ENCODE data around the gene TGM1. TPM values are rescaled to one million over a fixed set of nuclear protein-coding genes. Genes with fewer than 3 reads are reported as not detected.

TGM1 gene
- polyA plus RNA-seq, 1 of the 3 experiments (the other 2 are of a cell fraction) = 2.7 TPM

GRCh38 chr14:24282736-24283135, 19.8 kb upstream of the TGM1 start:
- H3K9ac ChIP-seq = no peak overlapping the region
- no peak overlapping the region for H2AFZ ChIP-seq (ENCODE audit: low read depth)
- peaks cover 0 to 10% of the 10 kb centered on the region in 2 experiments; a peak in 1 of 4 replicates for H3K4me1 ChIP-seq (ENCODE audit: control insufficient read depth in 1 of 2, insufficient read depth in 2 of 2, low read depth in 1 of 2, low read length in 1 of 2)
- no peaks in the 10 kb centered on the region for H3K36me3 ChIP-seq (replicated peaks in 1 of 2; ENCODE audit: control insufficient read depth in 1 of 2, insufficient read depth in 2 of 2, low read length in 1 of 2)
- H3K9me3 ChIP-seq = no peaks in the 10 kb centered on the region
- ChIA-PET CTCF (interaction anchor here (2.0 to 8.9 kb wide), 4 partner anchors 9 to 40 kb away, joined by 10 to 87 read pairs (median 33); partner anchors contain the start of genes CIDEB, DHRS1, NOP9 and TINF2), POLR2A (interaction anchor here (1.2 kb wide), 2 partner anchors 12 to 41 kb away, joined by 4 to 5 read pairs; partner anchors contain the start of genes RABGGTA and TINF2)
- no peaks in the 10 kb centered on the region for H3K27me3 ChIP-seq (ENCODE audit: insufficient read depth)
- no peaks in the 10 kb centered on the region for H4K20me1 ChIP-seq (ENCODE audit: insufficient read depth)
- no peaks in the 10 kb centered on the region for H3K9me2 ChIP-seq
- H3K27ac ChIP-seq (ENCODE audit: low read depth in 2 of 2, low read length in 1 of 2) = no peak overlapping the region
- no peak for DNase-seq
- WGBS (ENCODE audit: low lambda C conversion rate) = 52% methylated on average over 3 of the region's 3 CpGs
- H3K79me2 ChIP-seq (ENCODE audit: insufficient read depth) = no peaks in the 10 kb centered on the region
- H3K4me2 ChIP-seq = no peak overlapping the region
- no peaks in the 10 kb centered on the region for H3F3A ChIP-seq (replicated peaks; ENCODE audit: insufficient read depth)
- TF ChIP-seq RFX5 (IDR thresholded peaks at IDR 0.05; ENCODE audit: low read length) (no peak), TEAD4 (IDR thresholded peaks at IDR 0.05; ENCODE audit: borderline replicate concordance, insufficient read depth) (no peak), GABPA (IDR thresholded peaks at IDR 0.05; ENCODE audit: low read depth) (no peak), EZH2phosphoT487 (IDR thresholded peaks at IDR 0.05; ENCODE audit: borderline replicate concordance, low read depth) (no peak), TCF12 (IDR thresholded peaks at IDR 0.05) (no peak), USF1 (IDR thresholded peaks at IDR 0.05; ENCODE audit: borderline replicate concordance, low read depth) (no peak), USF2 (IDR thresholded peaks at IDR 0.05; ENCODE audit: borderline replicate concordance, low read depth, low read length) (no peak), PBX3 (IDR thresholded peaks at IDR 0.05) (no peak), ELF1 (IDR thresholded peaks at IDR 0.05) (no peak), YY1 (IDR thresholded peaks at IDR 0.05; ENCODE audit: low read depth) (no peak), SMC3 (IDR thresholded peaks at IDR 0.05; ENCODE audit: low read depth, low read length) (no peak), RXRA (IDR thresholded peaks at IDR 0.05; ENCODE audit: borderline replicate concordance, low read depth) (no peak)
- no peak overlapping the region for H3K4me3 ChIP-seq (ENCODE audit: low read depth in 2 of 2, low read length in 1 of 2)

- ChIA-PET POLR2A (no interaction called here), CTCF (interaction anchor here (1.0 to 8.9 kb wide), 6 partner anchors 10 to 150 kb away, joined by 3 to 87 read pairs (median 14); partner anchors contain the start of genes CIDEB, DHRS1, NOP9 and RABGGTA)
- no peak overlapping the region for H3K9ac ChIP-seq
- H3K4me2 ChIP-seq = no peak overlapping the region
- DNase-seq = no peak
- no peak overlapping the region for H3K27ac ChIP-seq (ENCODE audit: low read depth in 2 of 2, low read length in 1 of 2)
- no peaks in the 10 kb centered on the region for H3K9me2 ChIP-seq
- H2AFZ ChIP-seq (ENCODE audit: low read depth) = no peak overlapping the region
- peaks cover 0 to 10% of the 10 kb centered on the region in 2 experiments; a peak in 1 of 4 replicates for H3K4me1 ChIP-seq (ENCODE audit: control insufficient read depth in 1 of 2, insufficient read depth in 2 of 2, low read depth in 1 of 2, low read length in 1 of 2)
- H3F3A ChIP-seq (replicated peaks; ENCODE audit: insufficient read depth) = no peaks in the 10 kb centered on the region
- no peaks in the 10 kb centered on the region for H3K27me3 ChIP-seq (ENCODE audit: insufficient read depth)
- H3K36me3 ChIP-seq (replicated peaks in 1 of 2; ENCODE audit: control insufficient read depth in 1 of 2, insufficient read depth in 2 of 2, low read length in 1 of 2) = no peaks in the 10 kb centered on the region
- H3K79me2 ChIP-seq (ENCODE audit: insufficient read depth) = no peaks in the 10 kb centered on the region
- WGBS (ENCODE audit: low lambda C conversion rate) = 87% methylated on average over 7 of the region's 7 CpGs
- H4K20me1 ChIP-seq (ENCODE audit: insufficient read depth) = no peaks in the 10 kb centered on the region
- TF ChIP-seq SIN3A (IDR thresholded peaks at IDR 0.05; ENCODE audit: borderline replicate concordance, low read depth, low read length) (no peak), MAX (IDR thresholded peaks at IDR 0.05; ENCODE audit: low read depth) (no peak), GATA2 (CRISPR knock-in tag; IDR thresholded peaks at IDR 0.05) (no peak), YY1 (IDR thresholded peaks at IDR 0.05; ENCODE audit: low read depth) (no peak), TCF12 (IDR thresholded peaks at IDR 0.05) (no peak), REST (IDR thresholded peaks at IDR 0.05; ENCODE audit: low read depth, low read length) (no peak)
- H3K9me3 ChIP-seq = no peaks in the 10 kb centered on the region
- no peak overlapping the region for H3K4me3 ChIP-seq (ENCODE audit: low read depth in 2 of 2, low read length in 1 of 2)
Measured at GRCh38 chr14:24281636-24282035, 18.7 kb upstream of the TGM1 start.

Measured in SK-N-SH (cell line).